Tibial nerve (tissue), 4 donors: ENCODE data around the gene SEPHS2. TPM values are rescaled to one million over a fixed set of nuclear protein-coding genes. Genes with fewer than 3 reads are reported as not detected.
A peak's percentile ranks its signal among the peaks of the same experiment; 100 is the strongest.

Experiments used
- DNase-seq, 2 donors: peaks; one replicate each; pipeline ENCODE4 v3.0.0-alpha.2; 2019; ENCODE audit warnings: low spot score in 2 of 2
- H3K27ac ChIP-seq, 4 donors: fragments of 200-600 bp; sonication (generic) in 3 of 4; one replicate each; pipeline ENCODE4 v1.5.1; 2017 to 2019; ENCODE audit warnings: mild to moderate bottlenecking in 1 of 4
- H3K27me3 ChIP-seq, 2 donors: fragments of 200-600 bp; sonication (generic) in 1 of 2; one replicate each; pipeline versions ENCODE4 v1.5.1 to v1.6.0; 2017 to 2019
- H3K36me3 ChIP-seq, 3 donors: fragments of 200-600 bp; sonication (generic); one replicate each; pipeline ENCODE4 v1.5.1; 2018 to 2019
- H3K4me1 ChIP-seq, 4 donors: fragments of 200-600 bp; sonication (generic) in 3 of 4; one replicate each; pipeline ENCODE4 v1.5.1; 2017 to 2019
- H3K4me3 ChIP-seq, 4 donors: fragments of 200-600 bp; sonication (generic) in 3 of 4; one replicate each; pipeline ENCODE4 v1.5.1; 2017 to 2019; ENCODE audit warnings: mild to moderate bottlenecking in 1 of 4, moderate library complexity in 1 of 4
- H3K9me3 ChIP-seq, 4 donors: fragments of 200-600 bp; sonication (generic) in 3 of 4; one replicate each; pipeline ENCODE4 v1.5.1; 2017 to 2019
- EP300 ChIP-seq, 2 donors: sonication (generic); formaldehyde crosslinking; IDR thresholded peaks; one replicate each; pipeline ENCODE4 v1.6.1; 2017; ENCODE audit warnings: antibody characterized with exemption in 2 of 2, mild to moderate bottlenecking in 1 of 2
- POLR2A ChIP-seq, 2 donors: fragments of 450-650 bp; IDR thresholded peaks; one replicate each; pipeline ENCODE4 v1.6.1; 2017; ENCODE audit warnings: antibody characterized with exemption in 2 of 2, mild to moderate bottlenecking in 2 of 2, moderate library complexity in 2 of 2
- WGBS, 2 donors: methylation state at CpG; one replicate each; pipeline ENCODE4 v1.1.5; 2018; 5-methylcytosine and 5-hydroxymethylcytosine counted together
- total RNA-seq, 4 donors: library from RNA; depleted of rRNA; stranded (reverse); fragments of >200 nt; gene quantifications; one replicate each; pipeline ENCODE4 v1.1.0, GENCODE V29; 2016
- TF ChIP-seq, protein P1 (sequence below), 5 experiments: fragments of 200-600 bp in 3 of 5; fragments of 450-650 bp in 2 of 5; sonication (generic) in 3 of 5; IDR thresholded peaks; one replicate each; pipeline ENCODE4 v1.5.1; 2016 to 2019; ENCODE audit warnings: antibody characterized with exemption in 5 of 5, mild to moderate bottlenecking in 3 of 5, moderate library complexity in 2 of 5

SEPHS2 gene
- total RNA-seq, 4 donors from 2014 or later: 26.2 to 36.5 (median 33.5) TPM

DNA sequence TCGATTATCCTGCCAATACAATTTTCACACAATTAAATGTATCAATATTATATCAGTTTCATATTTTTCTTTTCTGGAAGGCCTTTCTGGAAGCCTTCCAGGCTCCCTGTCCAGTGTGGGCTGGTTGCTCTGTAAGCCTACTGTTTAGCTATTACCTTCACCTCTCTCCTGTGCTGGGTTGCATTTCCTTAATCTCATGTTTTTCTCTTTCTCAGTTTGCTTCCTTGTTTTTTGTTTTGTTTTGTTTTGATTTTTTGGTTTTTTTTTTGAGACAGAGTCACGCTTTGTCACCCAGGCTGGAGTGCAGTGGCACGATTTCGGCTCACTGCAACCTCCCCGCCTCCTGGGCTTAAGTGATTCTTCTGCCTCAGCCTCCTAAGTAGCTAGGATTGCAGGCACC, 6.8 kb downstream of the SEPHS2 start:
- Histone ChIP-seq H3K36me3 (peaks cover 0 to 15% (median 0%) of the 10 kb centered on the region in 3 donors), H3K4me1 (peaks cover 0 to 4% (median under 1%) of the 10 kb centered on the region in 4 donors), H3K27ac (no peak overlapping the region), H3K9me3 (no peaks in the 10 kb centered on the region), H3K27me3 (no peaks in the 10 kb centered on the region), H3K4me3 (no peak overlapping the region)
- 83 to 89% methylated on average over 5 of the region's 5 CpGs for WGBS, 2 donors
- no peak for DNase-seq
- TF ChIP-seq EP300 (IDR thresholded peaks at IDR 0.05): no peak
- TF ChIP-seq, protein P1, sequence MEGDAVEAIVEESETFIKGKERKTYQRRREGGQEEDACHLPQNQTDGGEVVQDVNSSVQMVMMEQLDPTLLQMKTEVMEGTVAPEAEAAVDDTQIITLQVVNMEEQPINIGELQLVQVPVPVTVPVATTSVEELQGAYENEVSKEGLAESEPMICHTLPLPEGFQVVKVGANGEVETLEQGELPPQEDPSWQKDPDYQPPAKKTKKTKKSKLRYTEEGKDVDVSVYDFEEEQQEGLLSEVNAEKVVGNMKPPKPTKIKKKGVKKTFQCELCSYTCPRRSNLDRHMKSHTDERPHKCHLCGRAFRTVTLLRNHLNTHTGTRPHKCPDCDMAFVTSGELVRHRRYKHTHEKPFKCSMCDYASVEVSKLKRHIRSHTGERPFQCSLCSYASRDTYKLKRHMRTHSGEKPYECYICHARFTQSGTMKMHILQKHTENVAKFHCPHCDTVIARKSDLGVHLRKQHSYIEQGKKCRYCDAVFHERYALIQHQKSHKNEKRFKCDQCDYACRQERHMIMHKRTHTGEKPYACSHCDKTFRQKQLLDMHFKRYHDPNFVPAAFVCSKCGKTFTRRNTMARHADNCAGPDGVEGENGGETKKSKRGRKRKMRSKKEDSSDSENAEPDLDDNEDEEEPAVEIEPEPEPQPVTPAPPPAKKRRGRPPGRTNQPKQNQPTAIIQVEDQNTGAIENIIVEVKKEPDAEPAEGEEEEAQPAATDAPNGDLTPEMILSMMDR (IDR thresholded peaks at IDR 0.05): no peak
- no peak for TF ChIP-seq POLR2A (IDR thresholded peaks at IDR 0.05)

DNA sequence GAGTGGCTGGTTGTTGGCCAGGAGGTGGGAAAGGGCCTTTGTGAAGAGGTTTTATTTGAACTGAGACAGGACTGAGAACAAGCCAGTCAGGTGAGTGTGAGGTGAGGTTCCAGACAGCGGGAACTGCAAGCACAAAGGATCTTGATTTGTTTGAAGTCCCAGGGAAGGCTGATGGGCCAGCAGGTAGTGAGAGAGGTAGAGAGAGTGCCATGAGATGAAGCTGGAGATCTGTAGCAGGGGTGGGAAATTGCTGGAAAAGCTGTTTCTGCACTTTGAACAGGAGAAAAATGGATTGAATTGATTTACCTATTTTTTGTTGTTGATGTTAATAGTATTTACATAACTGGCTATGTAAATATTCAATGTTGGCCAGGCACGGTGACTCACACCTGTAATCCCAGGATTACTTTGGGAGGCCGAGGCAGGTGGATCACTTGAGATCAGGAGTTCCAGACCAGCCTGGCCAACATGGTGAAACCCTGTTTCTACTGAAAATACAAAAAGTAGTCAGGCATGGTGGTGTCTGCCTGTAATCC, 8.1 kb downstream of the SEPHS2 start:
- Histone ChIP-seq H3K4me3 (no peak overlapping the region), H3K4me1 (no peaks in the 10 kb centered on the region), H3K27me3 (no peaks in the 10 kb centered on the region), H3K27ac (no peak overlapping the region), H3K9me3 (no peaks in the 10 kb centered on the region), H3K36me3 (peaks cover 0 to 3% (median 0%) of the 10 kb centered on the region in 3 donors)
- 71 to 83% methylated on average over 3 of the region's 3 CpGs for WGBS, 2 donors
- DNase-seq: no peak
- TF ChIP-seq, protein P1 (IDR thresholded peaks at IDR 0.05): no peak
- TF ChIP-seq POLR2A (IDR thresholded peaks at IDR 0.05) (no peak), EP300 (IDR thresholded peaks at IDR 0.05) (no peak)

DNA sequence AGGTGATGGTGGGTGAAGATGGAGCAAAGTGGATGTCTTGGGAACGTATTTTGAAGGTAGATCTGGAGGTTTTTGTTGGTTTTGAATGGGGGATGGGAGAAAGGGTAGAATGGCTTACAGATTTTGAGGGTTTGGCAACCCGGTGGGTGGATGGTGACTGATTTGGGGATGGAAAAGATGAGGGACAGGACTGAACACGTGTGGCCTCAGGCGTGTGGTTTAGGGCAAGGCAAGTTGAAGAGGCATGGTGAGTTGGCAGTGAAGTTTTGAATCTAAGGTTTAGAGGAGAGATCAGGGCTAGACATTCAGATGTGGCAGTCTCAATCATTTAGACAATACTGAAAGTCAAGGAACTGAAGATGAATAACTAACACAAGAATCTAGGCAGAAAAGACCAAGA, 10.8 kb downstream of the SEPHS2 start:
- peaks cover 0 to 8% (median 6%) of the 10 kb centered on the region in 4 donors for H3K4me1 ChIP-seq
- H3K36me3 ChIP-seq: no peaks in the 10 kb centered on the region
- no peak for TF ChIP-seq POLR2A (IDR thresholded peaks at IDR 0.05)
- TF ChIP-seq EP300 (IDR thresholded peaks at IDR 0.05): no peak
- TF ChIP-seq, protein P1 (IDR thresholded peaks at IDR 0.05): no peak
- DNase-seq: no peak
- WGBS, 2 donors: 71 to 74% methylated on average over 4 of the region's 4 CpGs
- H3K9me3 ChIP-seq: no peaks in the 10 kb centered on the region
- no peak overlapping the region for H3K4me3 ChIP-seq
- no peak overlapping the region for H3K27ac ChIP-seq
- no peaks in the 10 kb centered on the region for H3K27me3 ChIP-seq

GRCh38 chr16:30430428-30430970, 15.2 kb downstream of the SEPHS2 start:
- Histone ChIP-seq H3K36me3 (peaks cover 0 to 20% (median 0%) of the 10 kb centered on the region in 3 donors), H3K9me3 (no peaks in the 10 kb centered on the region), H3K27me3 (no peaks in the 10 kb centered on the region), H3K27ac (peak overlapping the region in 3 of 4 donors; percentile 70 to 86 (median 81)), H3K4me3 (peak overlapping the region; percentile 48 to 82 (median 66)), H3K4me1 (peaks cover 0 to 25% (median 10%) of the 10 kb centered on the region in 4 donors)
- WGBS, 2 donors: 49 to 54% methylated on average over 18 to 19 of the region's 19 CpGs
- no peak for DNase-seq
- TF ChIP-seq, protein P1 (IDR thresholded peaks at IDR 0.05): peak in 3 of 5 experiments; percentile 5 to 23 (median 11)
- TF ChIP-seq POLR2A (IDR thresholded peaks at IDR 0.05) (no peak), EP300 (IDR thresholded peaks at IDR 0.05) (no peak)

DNA sequence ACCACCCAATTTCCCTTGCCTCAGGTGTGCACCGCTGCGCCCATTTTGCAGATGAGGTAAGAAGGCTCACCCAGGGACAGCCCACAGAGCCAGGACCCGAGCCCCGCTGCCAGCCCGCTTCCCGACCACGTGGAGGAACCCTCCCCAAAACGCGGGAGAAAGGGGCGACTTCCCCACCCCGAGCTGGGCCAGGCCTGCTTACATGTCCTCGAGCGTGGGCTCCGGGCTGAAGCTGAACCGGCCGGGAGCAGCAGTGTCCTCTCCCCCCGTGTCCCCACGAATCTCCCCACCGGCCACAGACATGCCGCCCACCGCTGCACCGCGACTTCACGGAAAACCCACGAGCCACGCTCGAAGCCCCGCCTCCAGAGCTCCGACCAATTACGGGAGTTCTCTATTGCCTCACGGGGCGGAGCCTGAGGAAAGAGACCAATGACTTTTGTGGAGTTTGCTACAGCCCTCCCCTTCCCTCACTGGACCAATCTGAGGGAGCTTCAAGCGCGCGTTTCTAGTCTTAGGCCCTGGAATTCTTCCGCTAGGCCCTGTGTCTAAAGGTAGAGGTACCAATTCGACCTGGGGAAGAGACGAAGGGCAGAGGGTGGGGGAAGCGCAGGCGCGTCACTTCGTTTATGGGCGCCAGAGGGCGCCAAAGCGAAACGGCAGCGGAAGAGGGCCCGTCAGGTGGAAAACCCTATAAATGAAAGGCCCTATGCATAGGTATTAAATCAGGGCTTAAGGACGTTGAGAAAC, 15.8 kb downstream of the SEPHS2 start, which contains the start of gene DCTPP1:
DCTPP1 (minus strand) TSS at position 353 of the 750 bp plus-strand sequence; CDS start at position 303, 50 bp downstream.
- Histone ChIP-seq H3K27ac (peak within 1 kb of the TSS in 3 of 4 donors; percentile 70 to 86 (median 81)), H3K4me3 (peak within 1 kb of the TSS; percentile 48 to 82 (median 66)), H3K9me3 (no peaks in the 10 kb centered on the region), H3K36me3 (peaks cover 0 to 24% (median 0%) of the 10 kb centered on the region in 3 donors), H3K27me3 (no peaks in the 10 kb centered on the region), H3K4me1 (peaks cover 0 to 25% (median 10%) of the 10 kb centered on the region in 4 donors)
- 1% methylated on average over 29 to 49 of the region's 49 CpGs for WGBS, 2 donors
- TF ChIP-seq, protein P1 (IDR thresholded peaks at IDR 0.05): peak; percentile 59 to 86 (median 72)
- peak in 1 of 2 donors; percentile 52 for TF ChIP-seq POLR2A (IDR thresholded peaks at IDR 0.05)
- peak in 1 of 2 donors; percentile 82 for TF ChIP-seq EP300 (IDR thresholded peaks at IDR 0.05)
- DNase-seq: peak; percentile 93 to 95
